ENCODE measurements around the gene INTS14. TPM values are rescaled to one million over a fixed set of nuclear protein-coding genes. Genes with fewer than 3 reads are reported as not detected.

The INTS14 gene
- total RNA-seq, 1 experiment from 2014 or later: 39.9 TPM

GRCh38 chr15:65630760-65631159, 19.8 kb upstream of the INTS14 start:
- Histone ChIP-seq H3K9me3 (ENCODE audit: low read depth, low read length, poor library complexity, severe bottlenecking) (no peaks in the 10 kb centered on the region), H3K36me3 (ENCODE audit: insufficient read depth, low read length, poor library complexity, severe bottlenecking) (no peaks in the 10 kb centered on the region), H3K4me1 (ENCODE audit: insufficient read depth, low read length, poor library complexity, severe bottlenecking) (peaks cover 15% of the 10 kb centered on the region), H3K27me3 (replicated peaks; ENCODE audit: insufficient read depth, low read depth, low read length, poor library complexity) (no peaks in the 10 kb centered on the region), H3K4me3 (ENCODE audit: low read depth, low read length, poor library complexity, severe bottlenecking) (no peak overlapping the region), H3K27ac (ENCODE audit: low read depth, low read length, poor library complexity, severe bottlenecking) (no peak overlapping the region)
- no peak for TF ChIP-seq CTCF (conservative IDR thresholded peaks at IDR 0.05; ENCODE audit: low read depth, low read length)
- TF ChIP-seq EZH2 (IDR thresholded peaks at IDR 0.05; ENCODE audit: borderline replicate concordance, low read depth, low read length, poor library complexity, severe bottlenecking): no peak
- ChIA-PET POLR2A (ENCODE audit: low non-redundant PET) (no interaction called here), CTCF (no interaction called here)
- intact Hi-C loops (cut with micrococcal nuclease; ENCODE audit: unreplicated experiment): no loop called here
- no TSS peak for BruUV-seq (replicated peaks)
- no peak for DNase-seq (ENCODE audit: low spot score)

GRCh38 chr15:65629548-65629947, 18.6 kb upstream of the INTS14 start:
- peaks cover 17% of the 10 kb centered on the region for H3K4me1 ChIP-seq (ENCODE audit: insufficient read depth, low read length, poor library complexity, severe bottlenecking)
- no peaks in the 10 kb centered on the region for H3K36me3 ChIP-seq (ENCODE audit: insufficient read depth, low read length, poor library complexity, severe bottlenecking)
- H3K4me3 ChIP-seq (ENCODE audit: low read depth, low read length, poor library complexity, severe bottlenecking): no peak overlapping the region
- ChIA-PET CTCF (no interaction called here), POLR2A (ENCODE audit: low non-redundant PET) (interaction anchor here (0.7 kb wide), 1 partner anchor 76 kb away, joined by 4 read pairs; no protein-coding TSS in a partner anchor)
- H3K27ac ChIP-seq (ENCODE audit: low read depth, low read length, poor library complexity, severe bottlenecking): no peak overlapping the region
- no peaks in the 10 kb centered on the region for H3K9me3 ChIP-seq (ENCODE audit: low read depth, low read length, poor library complexity, severe bottlenecking)
- BruUV-seq (replicated peaks): no TSS peak
- H3K27me3 ChIP-seq (replicated peaks; ENCODE audit: insufficient read depth, low read depth, low read length, poor library complexity): no peaks in the 10 kb centered on the region
- DNase-seq (ENCODE audit: low spot score): no peak
- intact Hi-C loops (cut with micrococcal nuclease; ENCODE audit: unreplicated experiment): no loop called here
- TF ChIP-seq EZH2 (IDR thresholded peaks at IDR 0.05; ENCODE audit: borderline replicate concordance, low read depth, low read length, poor library complexity, severe bottlenecking) (no peak), CTCF (conservative IDR thresholded peaks at IDR 0.05; ENCODE audit: low read depth, low read length) (no peak)

- no peaks in the 10 kb centered on the region for H3K27me3 ChIP-seq (replicated peaks; ENCODE audit: insufficient read depth, low read depth, low read length, poor library complexity)
- intact Hi-C loops (cut with micrococcal nuclease; ENCODE audit: unreplicated experiment): no loop called here
- TF ChIP-seq CTCF (conservative IDR thresholded peaks at IDR 0.05; ENCODE audit: low read depth, low read length) (no peak), EZH2 (IDR thresholded peaks at IDR 0.05; ENCODE audit: borderline replicate concordance, low read depth, low read length, poor library complexity, severe bottlenecking) (no peak)
- ChIA-PET CTCF (interaction anchor here (1.1 kb wide), 1 partner anchor 236 kb away, joined by 3 read pairs; no protein-coding TSS in a partner anchor), POLR2A (ENCODE audit: low non-redundant PET) (interaction anchor here (0.6 kb wide), 1 partner anchor 194 kb away, joined by 4 read pairs; no protein-coding TSS in a partner anchor)
- H3K9me3 ChIP-seq (ENCODE audit: low read depth, low read length, poor library complexity, severe bottlenecking): no peaks in the 10 kb centered on the region
- peak overlapping the region; percentile 33 for H3K27ac ChIP-seq (ENCODE audit: low read depth, low read length, poor library complexity, severe bottlenecking)
- no peaks in the 10 kb centered on the region for H3K36me3 ChIP-seq (ENCODE audit: insufficient read depth, low read length, poor library complexity, severe bottlenecking)
- H3K4me1 ChIP-seq (ENCODE audit: insufficient read depth, low read length, poor library complexity, severe bottlenecking): peaks cover 17% of the 10 kb centered on the region
- BruUV-seq (replicated peaks): no TSS peak
- H3K4me3 ChIP-seq (ENCODE audit: low read depth, low read length, poor library complexity, severe bottlenecking): no peak overlapping the region
- peak; percentile 14 for DNase-seq (ENCODE audit: low spot score)
These were observed 15.9 kb upstream of the INTS14 start for GRCh38 chr15:65626856-65627255.

Data from A673 (cell line).